Right lobe of liver (tissue), 4 donors: Measurements from ENCODE around the gene TAF7L.

ENCODE experiments used
- POLR2A ChIP-seq: fragments of 450-650 bp; IDR thresholded peaks from one replicate; pipeline ENCODE4 v1.6.1; 2017; ENCODE audit warnings: antibody characterized with exemption, mild to moderate bottlenecking
- TF ChIP-seq, protein P1 (sequence below), 4 donors: fragments of 200-600 bp in 3 of 4; fragments of 450-650 bp in 1 of 4; IDR thresholded peaks; one replicate each; pipeline versions ENCODE4 v1.5.1 to v1.8.0; 2016 to 2022; ENCODE audit warnings: antibody characterized with exemption in 4 of 4, mild to moderate bottlenecking in 2 of 4
- donor health status: DM: no; HTN: no; CAD: no.
- donor health status: DM: no; HTN: no; CAD: no.
- donor health status: DM: no; HTN: yes; CAD: no.

- TF ChIP-seq, protein P1, sequence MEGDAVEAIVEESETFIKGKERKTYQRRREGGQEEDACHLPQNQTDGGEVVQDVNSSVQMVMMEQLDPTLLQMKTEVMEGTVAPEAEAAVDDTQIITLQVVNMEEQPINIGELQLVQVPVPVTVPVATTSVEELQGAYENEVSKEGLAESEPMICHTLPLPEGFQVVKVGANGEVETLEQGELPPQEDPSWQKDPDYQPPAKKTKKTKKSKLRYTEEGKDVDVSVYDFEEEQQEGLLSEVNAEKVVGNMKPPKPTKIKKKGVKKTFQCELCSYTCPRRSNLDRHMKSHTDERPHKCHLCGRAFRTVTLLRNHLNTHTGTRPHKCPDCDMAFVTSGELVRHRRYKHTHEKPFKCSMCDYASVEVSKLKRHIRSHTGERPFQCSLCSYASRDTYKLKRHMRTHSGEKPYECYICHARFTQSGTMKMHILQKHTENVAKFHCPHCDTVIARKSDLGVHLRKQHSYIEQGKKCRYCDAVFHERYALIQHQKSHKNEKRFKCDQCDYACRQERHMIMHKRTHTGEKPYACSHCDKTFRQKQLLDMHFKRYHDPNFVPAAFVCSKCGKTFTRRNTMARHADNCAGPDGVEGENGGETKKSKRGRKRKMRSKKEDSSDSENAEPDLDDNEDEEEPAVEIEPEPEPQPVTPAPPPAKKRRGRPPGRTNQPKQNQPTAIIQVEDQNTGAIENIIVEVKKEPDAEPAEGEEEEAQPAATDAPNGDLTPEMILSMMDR (IDR thresholded peaks at IDR 0.05): no peak
- TF ChIP-seq POLR2A: no peak
Observed at GRCh38 chrX:101252634-101253033, 38.5 kb downstream of the TAF7L start.
